Stimulated activated CD8-positive, alpha-beta memory T cell treated with anti-CD3 and anti-CD28 coated beads, Interleukin-2, amount 100 ng/mL, for 1 hour (primary cell): ENCODE measurements around the gene VPREB1.
A peak's percentile ranks its signal among the peaks of the same experiment; 100 is the strongest.
"Not testable (repeated sequence)": the region's sequence is repeated elsewhere in the genome, so short reads cannot be mapped to it uniquely, and the experiment has no call there.

Source experiments
- DNase-seq, 2 donors: peaks; one replicate each; pipeline ENCODE4 v3.0.0-alpha.2; 2020; ENCODE audit warnings: low read depth in 2 of 2

The VPREB1 gene

GRCh38 chr22:22214819-22215329, 29.7 kb upstream of the VPREB1 start:
- no peak for DNase-seq

GRCh38 chr22:22215659-22216449, 28.7 kb upstream of the VPREB1 start:
- no peak for DNase-seq

- DNase-seq: no peak
Observed at GRCh38 chr22:22216450-22216959, 28.1 kb upstream of the VPREB1 start.

GRCh38 chr22:22218302-22218701, 26.3 kb upstream of the VPREB1 start:
- DNase-seq: no peak

- no peak for DNase-seq
Observed at GRCh38 chr22:22219140-22219996, 25.2 kb upstream of the VPREB1 start.

GRCh38 chr22:22221043-22221442, 23.5 kb upstream of the VPREB1 start:
- DNase-seq: not testable (repeated sequence)

GRCh38 chr22:22226448-22227187, 18.0 kb upstream of the VPREB1 start:
- no peak for DNase-seq

GRCh38 chr22:22228421-22228820, 16.2 kb upstream of the VPREB1 start:
- DNase-seq: no peak

GRCh38 chr22:22228921-22229320, 15.7 kb upstream of the VPREB1 start:
- no peak for DNase-seq

- no peak for DNase-seq
Observed at GRCh38 chr22:22229683-22230420, 14.7 kb upstream of the VPREB1 start.

- DNase-seq: no peak
Observed at GRCh38 chr22:22230438-22230837, 14.1 kb upstream of the VPREB1 start.

- no peak for DNase-seq
Observed at GRCh38 chr22:22233081-22233480, 11.5 kb upstream of the VPREB1 start.

GRCh38 chr22:22235558-22235957, 9.0 kb upstream of the VPREB1 start:
- peak; percentile 14 to 27 for DNase-seq

GRCh38 chr22:22237521-22237920, 7.1 kb upstream of the VPREB1 start:
- no peak for DNase-seq

GRCh38 chr22:22239311-22239939, 5.2 kb upstream of the VPREB1 start:
- DNase-seq: no peak

GRCh38 chr22:22241554-22241898, 3.1 kb upstream of the VPREB1 start:
- DNase-seq: no peak

GRCh38 chr22:22242488-22242887, 2.1 kb upstream of the VPREB1 start:
- DNase-seq: no peak

- no peak for DNase-seq
Observed at GRCh38 chr22:22243033-22243680, 1.4 kb upstream of the VPREB1 start.

- no peak for DNase-seq
Observed at GRCh38 chr22:22245256-22245909, 797 bp downstream of the VPREB1 start.
